HepG2 (cell line): Measurements from ENCODE around the gene CABLES2. TPM values are rescaled to one million over a fixed set of nuclear protein-coding genes. Genes with fewer than 3 reads are reported as not detected.

Experiments
- ATRX ChIP-seq: sonication (generic); formaldehyde crosslinking; IDR thresholded peaks from 2 replicates; pipeline ENCODE4 v1.4.0; 2020; ENCODE audit warnings: missing genetic modification reagents, borderline replicate concordance
- CBX2 ChIP-seq, 2 experiments: fragments of 200-600 bp in 1 of 2; sonication (generic); formaldehyde crosslinking in 1 of 2; IDR thresholded peaks; 2 replicates each; pipeline versions ENCODE4 v1.7.0 to v1.8.1; 2018 to 2022; ENCODE audit warnings: low read depth in 2 of 2, low read length in 1 of 2, mild to moderate bottlenecking in 1 of 2, missing genetic modification reagents in 1 of 2
- CENPX ChIP-seq: sonication (generic); formaldehyde crosslinking; IDR thresholded peaks from 2 replicates; pipeline ENCODE4 v1.9.0; 2021; ENCODE audit warnings: mild to moderate bottlenecking, missing genetic modification reagents, moderate library complexity
- KLF6 ChIP-seq: IDR thresholded peaks from 2 replicates; pipeline ENCODE4 v1.8.0; 2016; ENCODE audit warnings: missing biosample characterization, missing genetic modification reagents
- MIER3 ChIP-seq: IDR thresholded peaks from 2 replicates; pipeline ENCODE4 v1.6.1; 2016; ENCODE audit warnings: missing compliant biosample characterization, borderline replicate concordance
- NONO ChIP-seq, 2 experiments: fragments of 450-650 bp in 1 of 2; sonication (generic) in 1 of 2; formaldehyde crosslinking in 1 of 2; IDR thresholded peaks in 1 of 2; conservative IDR thresholded peaks in 1 of 2; 2 replicates each; pipeline versions ENCODE4 v1.6.1 to v1.8.0; 2017 to 2022; ENCODE audit warnings: mild to moderate bottlenecking in 1 of 2, missing genetic modification reagents in 1 of 2, moderate library complexity in 1 of 2
- NR2F6 ChIP-seq, 2 experiments: IDR thresholded peaks; 2 replicates each; pipeline ENCODE4 v1.6.1; 2016; ENCODE audit warnings: antibody characterized with exemption in 1 of 2, mild to moderate bottlenecking in 1 of 2
- REXO4 ChIP-seq: sonication (generic); formaldehyde crosslinking; IDR thresholded peaks from 2 replicates; pipeline ENCODE4 v1.8.0; 2022; ENCODE audit warnings: missing genetic modification reagents, mild to moderate bottlenecking, borderline replicate concordance
- ZNF296 ChIP-seq: sonication (generic); formaldehyde crosslinking; conservative IDR thresholded peaks from 2 replicates; pipeline ENCODE4 v1.5.0; 2020; ENCODE audit warnings: mild to moderate bottlenecking, missing genetic modification reagents
- ZNF383 ChIP-seq: sonication (generic); formaldehyde crosslinking; IDR thresholded peaks from 2 replicates; pipeline ENCODE4 v1.4.0; 2020; ENCODE audit warnings: missing genetic modification reagents, mild to moderate bottlenecking, borderline replicate concordance
- ZNF501 ChIP-seq: sonication (generic); formaldehyde crosslinking; IDR thresholded peaks from 2 replicates; pipeline ENCODE4 v1.5.1; 2020; ENCODE audit warnings: mild to moderate bottlenecking, moderate library complexity, missing genetic modification reagents
- ZNF781 ChIP-seq: sonication (generic); formaldehyde crosslinking; IDR thresholded peaks from 2 replicates; pipeline ENCODE4 v1.5.1; 2020; ENCODE audit warnings: borderline replicate concordance, mild to moderate bottlenecking, missing genetic modification reagents; ENCODE audit errors: not compliant biosample characterization
- ZNF788 ChIP-seq: sonication (generic); formaldehyde crosslinking; IDR thresholded peaks from 2 replicates; pipeline ENCODE4 v1.5.0; 2020; ENCODE audit warnings: mild to moderate bottlenecking, missing genetic modification reagents, borderline replicate concordance
- polyA plus RNA-seq, 8 experiments: library from polyadenylated mRNA; depleted of rRNA in 3 of 8; stranded (reverse) in 7 of 8; unstranded in 1 of 8; fragments of >200 nt; fragmentation: Illumina TruSeq in 4 of 8; extraction: Trizol in 4 of 8; gene quantifications; 2 replicates each; pipeline versions ENCODE4 v1.2.1 to v1.2.3, GENCODE V29; 2011 to 2016; ENCODE audit warnings: low read depth in 4 of 8, missing spikeins in 1 of 8, mixed read lengths in 1 of 8; ENCODE audit not compliant: insufficient read depth in 1 of 8
- total RNA-seq, 5 experiments: library from RNA; depleted of rRNA; stranded (reverse); fragments of >200 nt; fragmentation: Illumina TruSeq; extraction: Trizol; gene quantifications; 2 replicates each; pipeline ENCODE4 v1.2.3, GENCODE V29; 2016; ENCODE audit warnings: low read depth in 1 of 5
- TF ChIP-seq, protein P1 (sequence below), 2 experiments: sonication (generic) in 1 of 2; formaldehyde crosslinking in 1 of 2; IDR thresholded peaks; 2 replicates each; pipeline versions ENCODE4 v1.6.1 to v1.9.0; 2014 to 2022; ENCODE audit warnings: antibody characterized with exemption in 1 of 2, borderline replicate concordance in 1 of 2, inconsistent platforms in 1 of 2, low read depth in 1 of 2, missing genetic modification reagents in 1 of 2
- TF ChIP-seq, protein P2 (sequence below): sonication (generic); formaldehyde crosslinking; IDR thresholded peaks from 2 replicates; pipeline ENCODE4 v1.4.0; 2020; ENCODE audit warnings: mild to moderate bottlenecking, missing genetic modification reagents
- TF ChIP-seq, protein P3 (sequence below): sonication (generic); formaldehyde crosslinking; IDR thresholded peaks from 2 replicates; pipeline ENCODE4 v1.5.0; 2020; ENCODE audit warnings: mild to moderate bottlenecking, missing genetic modification reagents

Gene CABLES2
- total and polyA plus RNA-seq, 2 of the 13 experiments (the other 11 are each of a cell fraction or from before 2014, with no cell fraction given) = 5.2 to 9.7 TPM

- TF ChIP-seq ZNF296 (CRISPR knock-in tag) = 0 out of 2 replicates have a peak, but pooled peaks have one; percentile 46
- TF ChIP-seq, protein P1, sequence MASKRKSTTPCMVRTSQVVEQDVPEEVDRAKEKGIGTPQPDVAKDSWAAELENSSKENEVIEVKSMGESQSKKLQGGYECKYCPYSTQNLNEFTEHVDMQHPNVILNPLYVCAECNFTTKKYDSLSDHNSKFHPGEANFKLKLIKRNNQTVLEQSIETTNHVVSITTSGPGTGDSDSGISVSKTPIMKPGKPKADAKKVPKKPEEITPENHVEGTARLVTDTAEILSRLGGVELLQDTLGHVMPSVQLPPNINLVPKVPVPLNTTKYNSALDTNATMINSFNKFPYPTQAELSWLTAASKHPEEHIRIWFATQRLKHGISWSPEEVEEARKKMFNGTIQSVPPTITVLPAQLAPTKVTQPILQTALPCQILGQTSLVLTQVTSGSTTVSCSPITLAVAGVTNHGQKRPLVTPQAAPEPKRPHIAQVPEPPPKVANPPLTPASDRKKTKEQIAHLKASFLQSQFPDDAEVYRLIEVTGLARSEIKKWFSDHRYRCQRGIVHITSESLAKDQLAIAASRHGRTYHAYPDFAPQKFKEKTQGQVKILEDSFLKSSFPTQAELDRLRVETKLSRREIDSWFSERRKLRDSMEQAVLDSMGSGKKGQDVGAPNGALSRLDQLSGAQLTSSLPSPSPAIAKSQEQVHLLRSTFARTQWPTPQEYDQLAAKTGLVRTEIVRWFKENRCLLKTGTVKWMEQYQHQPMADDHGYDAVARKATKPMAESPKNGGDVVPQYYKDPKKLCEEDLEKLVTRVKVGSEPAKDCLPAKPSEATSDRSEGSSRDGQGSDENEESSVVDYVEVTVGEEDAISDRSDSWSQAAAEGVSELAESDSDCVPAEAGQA (IDR thresholded peaks at IDR 0.05; ENCODE audit: low read depth) = no peak; the same call in 1 of the 2 replicates
- TF ChIP-seq, protein P1 (CRISPR knock-in tag; IDR thresholded peaks at IDR 0.05; ENCODE audit: borderline replicate concordance) = no peak
- no peak for TF ChIP-seq MIER3 (CRISPR knock-in tag)
- TF ChIP-seq ATRX (CRISPR knock-in tag) = no peak
- peak; percentile 16; the same call in 1 of the 2 replicates for TF ChIP-seq ZNF788
- no peak for TF ChIP-seq ZNF501
- TF ChIP-seq CENPX (CRISPR knock-in tag) = no peak
- peak; percentile 51; the same call in 1 of the 2 replicates for TF ChIP-seq ZNF383 (CRISPR knock-in tag)
- TF ChIP-seq, protein P2, sequence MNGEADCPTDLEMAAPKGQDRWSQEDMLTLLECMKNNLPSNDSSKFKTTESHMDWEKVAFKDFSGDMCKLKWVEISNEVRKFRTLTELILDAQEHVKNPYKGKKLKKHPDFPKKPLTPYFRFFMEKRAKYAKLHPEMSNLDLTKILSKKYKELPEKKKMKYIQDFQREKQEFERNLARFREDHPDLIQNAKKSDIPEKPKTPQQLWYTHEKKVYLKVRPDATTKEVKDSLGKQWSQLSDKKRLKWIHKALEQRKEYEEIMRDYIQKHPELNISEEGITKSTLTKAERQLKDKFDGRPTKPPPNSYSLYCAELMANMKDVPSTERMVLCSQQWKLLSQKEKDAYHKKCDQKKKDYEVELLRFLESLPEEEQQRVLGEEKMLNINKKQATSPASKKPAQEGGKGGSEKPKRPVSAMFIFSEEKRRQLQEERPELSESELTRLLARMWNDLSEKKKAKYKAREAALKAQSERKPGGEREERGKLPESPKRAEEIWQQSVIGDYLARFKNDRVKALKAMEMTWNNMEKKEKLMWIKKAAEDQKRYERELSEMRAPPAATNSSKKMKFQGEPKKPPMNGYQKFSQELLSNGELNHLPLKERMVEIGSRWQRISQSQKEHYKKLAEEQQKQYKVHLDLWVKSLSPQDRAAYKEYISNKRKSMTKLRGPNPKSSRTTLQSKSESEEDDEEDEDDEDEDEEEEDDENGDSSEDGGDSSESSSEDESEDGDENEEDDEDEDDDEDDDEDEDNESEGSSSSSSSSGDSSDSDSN (CRISPR knock-in tag) = peak; percentile 58
- no peak for TF ChIP-seq NONO (IDR thresholded peaks at IDR 0.05)
- TF ChIP-seq NONO (CRISPR knock-in tag; conservative IDR thresholded peaks at IDR 0.05) = peak; percentile 34
- TF ChIP-seq NR2F6 (IDR thresholded peaks at IDR 0.05) = peak; percentile 3; the same call in 1 of the 2 replicates
- TF ChIP-seq NR2F6 (CRISPR knock-in tag; IDR thresholded peaks at IDR 0.05) = peak; percentile 42; the same call in 1 of the 2 replicates
- no peak for TF ChIP-seq REXO4 (CRISPR knock-in tag)
- no peak for TF ChIP-seq CBX2 (IDR thresholded peaks at IDR 0.05; ENCODE audit: low read depth, low read length)
- no peak for TF ChIP-seq CBX2 (CRISPR knock-in tag; IDR thresholded peaks at IDR 0.05; ENCODE audit: low read depth)
- TF ChIP-seq, protein P3, sequence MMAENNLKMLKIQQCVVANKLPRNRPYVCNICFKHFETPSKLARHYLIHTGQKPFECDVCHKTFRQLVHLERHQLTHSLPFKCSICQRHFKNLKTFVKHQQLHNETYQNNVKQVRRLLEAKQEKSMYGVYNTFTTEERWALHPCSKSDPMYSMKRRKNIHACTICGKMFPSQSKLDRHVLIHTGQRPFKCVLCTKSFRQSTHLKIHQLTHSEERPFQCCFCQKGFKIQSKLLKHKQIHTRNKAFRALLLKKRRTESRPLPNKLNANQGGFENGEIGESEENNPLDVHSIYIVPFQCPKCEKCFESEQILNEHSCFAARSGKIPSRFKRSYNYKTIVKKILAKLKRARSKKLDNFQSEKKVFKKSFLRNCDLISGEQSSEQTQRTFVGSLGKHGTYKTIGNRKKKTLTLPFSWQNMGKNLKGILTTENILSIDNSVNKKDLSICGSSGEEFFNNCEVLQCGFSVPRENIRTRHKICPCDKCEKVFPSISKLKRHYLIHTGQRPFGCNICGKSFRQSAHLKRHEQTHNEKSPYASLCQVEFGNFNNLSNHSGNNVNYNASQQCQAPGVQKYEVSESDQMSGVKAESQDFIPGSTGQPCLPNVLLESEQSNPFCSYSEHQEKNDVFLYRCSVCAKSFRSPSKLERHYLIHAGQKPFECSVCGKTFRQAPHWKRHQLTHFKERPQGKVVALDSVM = no peak
- peak; percentile 60 for TF ChIP-seq ZNF781
- no peak for TF ChIP-seq KLF6 (CRISPR knock-in tag)
Observed at GRCh38 chr20:62412194-62413024, 5.3 kb upstream of the CABLES2 start (continued).
